GM21360 (cell line): ENCODE data around the gene CFAP77.

ENCODE experiments used
- ATAC-seq: cut with Tn5 transposase; IDR thresholded peaks from one replicate; pipeline ENCODE4 v1.9.1; 2021; ENCODE audit warnings: mild to moderate bottlenecking, moderate library complexity; ENCODE audit not compliant: unreplicated experiment

CFAP77 gene

DNA sequence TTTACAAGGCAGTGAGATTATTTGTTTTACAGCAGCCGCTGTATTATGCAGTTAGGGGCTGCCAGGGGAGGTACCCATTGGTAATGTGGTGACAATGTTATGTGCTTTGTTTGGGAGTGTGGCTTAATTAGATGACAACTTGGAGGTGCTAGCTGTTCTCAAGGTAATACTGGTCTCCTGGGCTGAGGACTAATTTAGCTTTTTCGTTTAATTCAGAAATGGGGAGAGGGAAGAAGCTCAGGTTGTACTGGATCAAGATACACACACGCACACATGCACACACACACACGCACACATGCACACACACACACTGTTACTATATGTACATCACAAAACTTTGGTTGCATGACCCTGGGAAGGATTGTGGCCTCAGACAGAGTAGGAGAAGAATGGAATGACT, 37.9 kb downstream of the CFAP77 start:
- no peak for ATAC-seq

DNA sequence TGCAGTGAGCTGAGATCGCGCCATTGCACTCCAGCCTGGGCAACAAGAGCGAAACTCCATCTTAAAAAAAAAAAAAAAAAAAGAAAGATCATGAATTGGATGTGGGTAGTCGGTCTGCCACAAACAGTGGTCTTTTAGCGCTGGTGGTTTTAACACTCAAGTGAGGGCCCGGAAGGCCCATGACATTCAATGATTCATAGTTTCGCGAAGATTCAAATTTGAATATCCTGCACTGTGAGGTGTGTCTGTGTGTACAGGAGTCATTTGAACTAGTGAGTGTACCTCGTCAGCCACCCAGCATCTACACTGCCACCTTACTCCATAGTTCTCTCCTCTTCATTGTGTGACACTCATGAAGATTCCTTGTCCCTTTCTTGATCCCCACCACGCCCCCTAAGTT, 41.3 kb downstream of the CFAP77 start:
- no peak for ATAC-seq

DNA sequence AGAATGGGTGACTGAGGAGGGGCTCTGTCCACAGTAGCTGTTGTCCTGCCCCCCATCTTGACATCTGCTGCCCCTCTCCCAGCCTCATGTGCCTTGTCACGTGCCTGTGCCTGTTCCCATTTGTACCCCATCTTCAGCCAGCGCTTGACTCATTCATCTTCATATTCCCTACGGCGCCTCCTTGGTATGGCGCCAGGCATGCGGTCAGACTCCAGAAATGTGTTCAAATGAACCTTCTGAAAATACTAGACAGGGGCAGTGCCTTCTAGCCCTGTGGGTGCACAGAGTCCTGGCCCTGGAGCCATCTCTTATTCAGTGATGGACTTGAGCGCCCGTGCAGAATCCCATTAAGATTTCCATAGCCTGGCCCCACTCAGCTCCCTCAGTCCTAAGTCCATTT, 46.2 kb downstream of the CFAP77 start:
- no peak for ATAC-seq

DNA sequence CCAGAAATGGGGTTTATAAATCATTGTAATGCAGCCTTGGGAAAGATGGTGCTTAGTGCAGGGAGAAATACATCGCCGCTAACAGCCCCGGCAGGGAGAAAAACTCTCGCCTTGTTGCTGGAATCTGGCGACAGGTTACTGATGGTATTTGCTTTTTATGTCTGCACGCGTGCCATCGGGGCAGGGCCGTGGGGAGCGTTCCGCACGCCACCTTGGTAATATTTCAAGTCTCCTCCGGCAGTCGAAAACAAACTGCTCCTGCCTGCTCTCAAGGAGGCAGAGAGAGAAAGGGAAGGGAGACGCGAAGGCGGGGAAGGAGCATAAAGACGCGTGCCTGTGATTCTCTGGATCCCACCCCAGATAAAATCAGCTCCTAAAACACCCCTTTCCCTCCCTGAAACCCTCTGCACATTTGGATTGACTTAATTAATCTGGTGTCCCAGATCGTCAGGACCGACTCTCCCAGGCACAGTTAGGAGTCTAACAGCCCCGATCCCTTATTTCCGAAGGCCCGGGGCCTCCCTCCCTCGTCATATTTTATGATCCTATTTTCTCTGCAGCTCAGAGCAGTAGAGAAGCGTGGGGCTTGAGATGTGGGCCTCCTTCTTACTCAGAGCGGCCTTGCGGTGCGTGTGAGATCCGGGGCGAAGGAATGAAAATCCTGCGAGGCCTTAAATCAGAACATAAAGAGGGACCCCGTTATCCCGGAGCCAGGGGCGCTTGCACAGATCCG, 47.7 kb downstream of the CFAP77 start:
- no peak for ATAC-seq

DNA sequence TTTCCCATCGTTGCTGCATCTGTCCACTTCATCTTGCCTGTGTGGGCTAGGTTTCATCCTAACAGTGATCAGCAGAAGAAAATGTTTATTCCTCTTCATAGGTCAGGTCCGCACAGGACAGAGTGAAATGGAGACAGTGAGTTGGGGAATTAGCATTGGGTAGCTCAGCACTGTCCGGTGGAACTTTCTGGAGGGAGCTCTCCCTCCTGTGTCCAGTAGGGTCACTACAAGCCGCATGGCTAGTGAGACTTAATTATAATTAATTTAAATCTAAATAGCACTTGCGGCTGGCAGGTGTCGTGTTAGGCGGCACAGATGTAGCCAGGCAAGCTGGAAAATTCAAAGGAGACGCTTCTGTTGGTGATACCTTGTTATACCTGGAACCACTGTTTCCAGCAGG, 48.4 kb downstream of the CFAP77 start:
- no peak for ATAC-seq

DNA sequence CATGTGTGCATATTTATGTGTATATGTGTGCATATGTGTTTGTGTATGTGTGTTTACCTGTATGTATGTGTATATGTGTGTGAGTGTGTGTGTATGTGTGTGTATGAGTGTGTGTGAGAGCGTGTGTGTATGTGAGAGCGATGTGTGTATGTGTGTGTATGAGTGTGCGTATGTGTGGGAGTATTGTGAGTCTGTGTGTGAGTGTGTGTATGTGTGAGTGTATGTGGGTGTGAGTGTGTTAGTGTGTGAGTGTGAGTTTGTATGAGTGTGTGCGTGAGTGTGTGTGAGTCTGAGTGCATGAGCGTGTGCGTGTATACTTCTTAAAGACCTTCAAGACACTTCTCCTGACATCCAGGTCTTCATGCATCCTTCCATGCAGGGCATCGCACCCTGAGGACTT, 49.6 kb downstream of the CFAP77 start:
- ATAC-seq: no peak

DNA sequence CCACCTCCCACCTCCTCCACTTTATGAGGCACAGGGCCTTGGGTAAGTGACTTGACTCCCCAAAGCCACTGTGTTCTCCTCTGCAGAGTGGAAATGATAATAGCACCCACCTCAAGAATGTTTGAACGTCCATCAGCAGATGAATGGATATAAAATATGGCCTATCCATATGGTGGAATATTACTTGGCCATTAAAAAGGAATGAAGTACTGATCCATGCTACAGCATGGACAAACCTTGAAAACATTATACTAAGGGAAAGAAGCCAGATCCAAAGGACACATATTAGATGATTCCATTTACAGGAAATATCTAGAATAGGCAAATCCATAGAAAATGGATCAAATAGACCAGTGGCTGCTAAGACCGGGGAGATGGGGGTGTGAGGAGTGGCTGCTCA, 50.2 kb downstream of the CFAP77 start:
- ATAC-seq: no peak

DNA sequence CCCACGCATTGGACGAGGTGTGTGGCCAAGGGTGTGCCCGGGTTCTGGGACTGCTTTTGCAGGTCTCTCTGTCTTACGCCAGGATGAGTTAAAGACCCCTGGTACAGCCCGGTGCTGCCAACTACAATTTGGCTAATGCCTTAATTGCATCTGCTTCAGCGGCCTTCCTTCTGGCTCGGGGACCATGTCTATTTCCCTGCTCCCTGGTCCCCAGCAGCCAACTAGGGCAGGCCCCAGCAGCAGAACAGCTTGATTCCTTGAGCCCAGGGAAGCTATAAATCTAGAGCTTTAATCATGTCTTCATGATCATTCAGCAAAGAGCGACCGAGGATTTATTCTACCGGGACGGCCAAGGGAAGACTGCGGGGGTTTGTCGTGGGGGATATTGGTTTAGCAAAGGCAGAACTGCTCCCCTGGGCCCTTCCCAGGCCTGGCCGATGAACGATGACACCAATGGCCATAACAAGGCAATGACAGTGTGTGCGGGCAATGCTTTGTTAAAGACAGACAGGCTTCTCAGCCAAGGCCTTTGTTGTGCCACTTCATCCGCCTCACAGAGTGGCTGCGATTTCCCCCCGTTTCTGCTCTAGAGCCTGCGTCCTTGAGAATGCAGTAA, 51.4 kb downstream of the CFAP77 start:
- ATAC-seq: no peak

DNA sequence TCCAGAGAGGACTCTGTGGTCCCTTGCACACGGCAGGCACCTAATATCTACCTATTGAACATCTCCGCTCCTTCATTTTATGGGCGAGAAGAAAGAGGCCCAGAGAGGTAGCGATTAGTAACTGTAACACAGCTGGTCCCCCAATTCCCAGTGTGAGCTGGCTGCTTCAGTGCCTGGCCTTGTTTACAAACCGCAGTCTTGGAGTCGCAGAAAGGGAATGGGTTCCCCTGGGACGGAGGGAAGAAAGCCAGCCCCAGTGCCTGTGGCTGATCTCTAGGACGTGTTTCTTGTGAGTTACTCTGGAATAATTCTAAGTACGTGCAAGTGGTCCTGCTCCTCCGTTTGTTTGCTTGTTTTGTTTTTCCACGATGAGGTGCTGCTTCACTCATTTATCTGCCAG, 52.0 kb downstream of the CFAP77 start:
- no peak for ATAC-seq

DNA sequence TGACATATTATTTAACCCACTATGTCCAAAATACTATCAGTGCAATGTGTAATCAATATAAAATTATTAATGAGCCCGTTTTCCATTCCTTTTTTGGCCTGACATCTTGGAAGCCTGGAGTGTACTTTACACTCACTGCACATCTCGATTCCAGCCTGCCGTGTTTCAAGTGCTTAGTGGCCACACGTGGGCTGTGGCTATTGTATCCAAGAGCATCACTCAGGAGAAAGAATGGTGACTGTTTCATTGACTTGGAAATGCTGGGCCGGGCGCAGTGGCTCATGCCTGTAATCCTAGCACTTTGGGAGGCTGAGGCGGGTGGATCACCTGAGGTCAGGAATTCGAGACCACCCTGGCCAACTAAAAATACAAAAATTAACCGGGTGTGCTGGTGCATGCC, 54.5 kb downstream of the CFAP77 start:
- no peak for ATAC-seq

DNA sequence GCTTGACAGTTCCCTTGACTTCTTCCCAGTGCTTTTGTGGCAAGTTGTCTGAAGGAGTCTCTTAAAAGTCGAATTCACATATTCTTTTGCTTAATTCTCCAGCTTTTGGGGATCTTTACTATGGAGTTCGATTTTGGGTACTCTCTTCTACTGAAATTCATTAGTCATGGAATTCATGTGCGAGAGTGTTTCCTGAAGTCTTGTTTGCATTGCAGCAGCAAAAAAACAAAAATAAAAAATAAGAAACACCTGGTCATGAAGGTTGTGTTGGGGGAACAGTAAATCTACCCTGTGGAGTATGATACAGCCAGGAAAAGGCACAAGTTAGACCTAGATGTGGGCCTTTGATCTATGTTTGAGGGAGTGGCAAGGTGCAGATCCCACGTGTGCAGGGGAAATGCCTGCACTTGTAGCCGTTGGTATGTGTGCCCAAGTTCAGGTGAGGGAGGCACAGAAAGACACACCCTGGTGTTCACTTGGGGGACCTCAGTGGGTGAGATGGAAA, 55.2 kb downstream of the CFAP77 start:
- ATAC-seq: no peak

DNA sequence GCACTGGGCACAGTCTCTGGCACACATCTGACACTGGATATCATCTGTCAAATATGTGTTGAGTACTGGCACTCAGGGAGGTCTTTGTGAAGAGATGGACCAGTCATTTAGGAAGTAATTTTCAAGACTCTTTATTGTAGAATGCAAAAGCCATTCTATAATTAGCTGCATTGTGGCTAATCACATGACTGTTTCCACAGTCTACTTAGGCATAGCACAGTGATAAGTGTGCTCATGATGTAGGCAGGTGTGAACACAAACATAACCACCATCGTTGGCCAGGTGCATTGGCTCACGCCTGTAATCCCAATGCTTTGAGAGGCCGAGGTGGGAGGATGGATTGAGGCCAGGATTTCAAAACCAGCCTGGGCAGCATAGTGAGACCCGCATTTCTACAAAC, 62.2 kb downstream of the CFAP77 start:
- no peak for ATAC-seq

DNA sequence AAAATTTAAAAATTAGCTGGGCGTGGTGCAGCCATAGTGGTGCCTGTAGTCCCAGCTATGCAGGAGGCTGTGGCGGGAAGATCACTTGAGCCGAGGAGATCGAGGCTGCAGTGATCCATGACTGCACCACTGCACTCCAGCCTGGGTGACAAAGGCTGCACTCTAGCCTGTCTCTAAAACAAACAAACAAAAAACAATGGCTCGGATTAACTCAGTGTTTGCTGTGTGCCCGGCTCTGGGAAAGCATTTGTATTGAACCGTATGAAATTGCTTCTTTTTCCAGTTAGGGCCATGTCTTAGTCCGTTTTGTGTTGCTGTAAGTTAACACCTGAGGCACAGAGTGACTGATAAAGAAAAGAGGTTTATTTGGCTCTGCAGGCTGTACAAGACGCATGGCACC, 62.6 kb downstream of the CFAP77 start:
- no peak for ATAC-seq

DNA sequence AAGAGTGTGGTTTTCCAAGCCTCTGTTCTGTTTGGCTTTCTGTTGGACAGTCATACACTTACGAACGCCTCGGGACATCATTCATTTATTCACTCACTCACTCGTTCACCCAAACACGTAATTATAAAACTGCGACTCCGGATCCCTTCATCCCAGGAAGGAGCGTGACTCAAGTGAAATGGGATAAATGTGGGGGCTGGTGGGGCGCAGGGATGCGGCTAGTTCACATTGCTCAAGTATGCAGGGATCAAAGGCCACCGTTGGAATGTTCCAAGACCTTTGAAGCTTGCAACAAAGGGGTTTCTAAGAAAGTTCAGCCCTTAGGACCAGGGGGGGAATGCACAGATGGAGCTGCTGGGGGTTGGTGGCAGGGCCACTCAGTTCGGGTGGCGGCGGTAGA, 64.2 kb downstream of the CFAP77 start:
- ATAC-seq: no peak

DNA sequence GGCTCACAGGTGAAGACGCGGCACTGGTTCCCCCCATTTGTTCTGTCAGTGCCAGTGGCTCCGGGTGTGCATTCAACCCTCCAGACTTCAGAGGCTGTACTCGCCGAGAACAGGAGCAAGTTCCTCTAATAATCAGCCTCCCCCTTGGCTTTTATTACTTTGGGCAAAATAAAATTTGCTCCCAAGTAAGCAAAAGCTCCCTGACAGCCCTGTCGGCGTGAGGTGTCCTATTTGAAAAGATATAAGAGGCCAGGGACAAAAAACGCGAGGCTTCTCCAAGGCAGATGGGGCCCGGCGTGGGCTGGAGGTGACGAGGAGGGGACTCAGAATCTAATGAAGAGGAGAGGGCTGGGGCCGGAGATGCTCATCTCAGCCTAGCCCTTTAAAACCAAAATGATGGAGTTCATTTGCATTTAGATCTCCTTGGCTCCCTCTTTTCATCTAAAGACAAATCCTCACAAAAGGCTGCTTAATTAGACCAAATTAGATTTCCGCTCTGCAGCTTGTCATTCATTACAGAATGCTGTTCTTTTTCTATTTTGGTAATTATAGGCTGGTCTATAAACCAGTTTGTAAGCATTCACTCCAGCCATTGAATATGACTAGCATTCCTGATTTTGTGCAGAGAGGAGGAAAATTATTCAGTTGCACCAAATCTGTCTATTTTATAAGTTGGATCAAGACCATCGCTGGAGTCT, 68.5 kb downstream of the CFAP77 start:
- no peak for ATAC-seq

DNA sequence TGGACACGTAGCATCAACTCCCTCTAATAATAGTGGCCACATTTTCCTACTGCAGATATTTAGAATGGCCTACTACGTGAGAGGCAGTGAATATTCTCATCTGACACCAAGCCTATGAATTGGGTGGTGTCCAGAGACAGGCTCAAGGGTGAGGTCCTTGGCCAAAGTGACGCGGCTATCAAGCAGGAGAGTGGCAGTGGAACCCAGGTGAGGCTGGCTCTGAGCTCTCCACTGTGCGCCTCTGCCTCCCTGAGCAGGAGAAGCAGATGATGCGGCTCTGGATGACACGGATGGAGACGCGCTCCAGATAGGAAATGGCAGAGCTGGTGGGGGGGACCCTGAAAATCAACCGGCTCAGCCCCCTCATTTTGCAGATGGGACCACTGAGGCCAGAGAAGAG, 69.7 kb downstream of the CFAP77 start:
- no peak for ATAC-seq

DNA sequence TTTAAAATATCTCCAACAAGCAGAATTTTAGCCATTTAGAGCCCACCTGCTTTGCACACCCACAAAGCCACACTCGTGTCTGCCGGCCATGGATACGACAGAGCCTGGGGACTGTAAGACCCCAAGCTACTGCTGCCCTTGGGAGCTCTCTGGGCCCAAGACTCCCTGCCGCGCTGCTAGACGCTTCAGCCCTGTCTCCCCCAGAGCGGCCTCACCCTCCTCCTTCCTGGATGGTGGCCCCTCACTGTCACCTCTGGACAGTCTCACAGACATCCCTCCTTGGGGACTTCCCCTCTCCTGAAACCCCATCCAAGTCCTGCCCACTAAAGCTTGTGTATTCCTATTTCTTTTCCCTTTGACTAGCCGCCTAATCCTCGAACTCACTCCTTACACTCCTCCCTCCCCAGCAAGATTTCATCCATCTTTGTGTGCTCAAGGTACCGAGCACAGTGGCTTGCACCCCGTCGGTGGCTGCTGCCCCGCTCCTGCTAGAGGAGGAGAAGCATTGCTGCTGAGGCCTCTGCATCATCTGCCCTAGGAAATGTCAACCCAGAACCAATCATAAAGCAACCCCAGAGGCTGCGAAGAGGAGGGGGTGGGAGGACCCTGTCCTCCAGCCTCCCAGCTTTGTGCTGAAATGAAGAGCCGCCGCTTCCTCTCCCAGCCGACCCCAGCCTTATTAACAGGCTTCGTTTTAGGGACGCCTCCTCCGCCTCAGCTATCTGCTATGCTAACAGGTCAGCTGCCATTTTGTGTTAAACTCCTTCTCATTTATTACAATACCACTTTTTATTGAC, 71.2 kb downstream of the CFAP77 start:
- no peak for ATAC-seq

DNA sequence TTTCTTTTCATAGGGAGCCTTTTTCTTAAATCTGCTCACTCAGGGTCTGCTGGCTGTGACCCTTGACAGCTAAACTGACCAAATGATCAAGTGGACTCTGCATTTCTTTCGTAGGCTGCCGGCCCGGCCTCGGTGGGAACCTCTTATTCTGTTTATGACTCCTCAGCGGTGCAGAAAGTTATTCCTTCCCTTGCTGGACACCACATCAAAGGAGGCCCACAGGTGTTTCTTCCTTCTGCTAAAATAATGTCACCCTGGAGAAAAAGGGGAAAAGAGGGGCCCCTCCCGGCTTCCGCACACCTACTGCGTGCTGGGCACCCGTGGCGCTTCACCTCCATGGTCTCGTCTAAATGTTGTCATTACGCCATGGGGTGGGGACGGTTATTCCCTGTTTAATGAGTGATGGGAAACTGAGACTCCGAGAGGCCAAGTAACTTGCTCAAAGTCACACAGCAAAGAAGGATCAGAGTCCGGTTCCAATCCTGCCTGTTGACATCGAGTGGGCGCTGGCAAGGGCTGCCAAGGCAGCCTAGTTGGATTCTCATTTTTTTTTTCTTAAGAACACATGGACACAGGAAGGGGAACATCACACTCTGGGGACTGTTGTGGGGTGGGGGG, 72.3 kb downstream of the CFAP77 start:
- ATAC-seq: no peak

DNA sequence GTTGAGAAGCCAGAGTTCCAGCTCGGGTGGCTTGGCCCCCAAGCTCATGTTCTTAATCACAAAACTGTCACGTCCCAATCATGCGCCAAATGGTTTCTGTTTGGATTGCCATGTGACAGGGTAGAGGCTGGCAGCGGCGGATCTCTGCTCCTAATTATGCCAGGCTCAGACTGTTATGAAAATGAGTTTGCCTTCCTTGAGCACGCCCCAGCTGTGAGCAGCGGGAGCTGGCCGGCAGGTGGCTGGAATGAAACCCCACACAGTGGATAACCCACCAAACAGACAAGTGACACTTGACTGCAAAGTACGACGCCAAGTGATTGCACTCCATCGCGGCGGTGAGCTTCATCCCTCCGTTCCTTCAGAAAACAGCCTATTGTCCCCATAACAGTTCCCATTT, 75.4 kb downstream of the CFAP77 start:
- no peak for ATAC-seq

DNA sequence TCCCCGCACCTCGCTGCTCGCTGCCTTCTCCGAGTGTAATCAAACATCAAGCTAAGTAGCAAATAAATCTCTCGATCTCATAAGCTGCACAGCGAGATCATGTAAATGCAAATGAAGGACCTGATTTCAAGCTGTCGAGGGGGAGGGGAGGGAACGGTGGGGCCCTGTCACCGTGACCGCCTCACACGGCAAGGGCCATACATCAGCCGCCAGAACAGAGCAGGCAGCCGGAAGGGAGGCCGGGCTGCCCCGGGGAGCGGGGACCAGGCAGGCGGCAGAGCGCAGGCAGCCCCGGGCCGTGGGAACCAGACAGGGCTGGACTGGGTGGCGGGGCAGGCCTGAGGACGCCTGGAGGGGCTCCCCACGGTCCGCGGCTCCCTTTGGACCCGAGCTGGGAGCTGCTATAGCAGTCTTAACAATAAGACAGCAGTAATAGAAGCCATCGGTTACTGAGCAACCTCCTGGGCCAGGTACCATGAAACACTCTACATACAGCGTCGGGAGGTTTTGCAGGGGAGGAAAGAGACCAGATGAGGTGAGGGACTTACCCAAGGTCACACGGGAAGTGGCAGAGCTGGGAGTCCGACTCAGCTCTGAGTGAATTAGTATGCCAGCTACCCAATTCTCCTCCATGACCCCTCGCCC, 76.8 kb downstream of the CFAP77 start:
- ATAC-seq: no peak
